GM19395 (cell line): Measurements from ENCODE around the gene COL13A1.

Source experiments
- ATAC-seq: cut with Tn5 transposase; IDR thresholded peaks from one replicate; pipeline ENCODE4 v1.9.1; 2021; ENCODE audit warnings: mild to moderate bottlenecking, moderate library complexity; ENCODE audit not compliant: unreplicated experiment

The COL13A1 gene

GRCh38 chr10:69960988-69961880, 159.5 kb downstream of the COL13A1 start:
- ATAC-seq, result no peak

GRCh38 chr10:69961881-69962745, 160.4 kb downstream of the COL13A1 start:
- no peak for ATAC-seq

GRCh38 chr10:69962746-69963135, 161.0 kb downstream of the COL13A1 start:
- no peak for ATAC-seq

- no peak for ATAC-seq
Observed at GRCh38 chr10:69963178-69963834, 161.6 kb downstream of the COL13A1 start.

GRCh38 chr10:69963835-69964710, 162.4 kb downstream of the COL13A1 start:
- no peak for ATAC-seq

- no peak for ATAC-seq
Observed at GRCh38 chr10:69965086-69965485, 163.4 kb downstream of the COL13A1 start.

GRCh38 chr10:69965919-69966662, 164.4 kb downstream of the COL13A1 start:
- no peak for ATAC-seq

GRCh38 chr10:69968830-69969229, 167.1 kb downstream of the COL13A1 start:
- ATAC-seq, result no peak

- no peak for ATAC-seq
Observed at GRCh38 chr10:69969977-69970376, 168.3 kb downstream of the COL13A1 start.

- no peak for ATAC-seq
Observed at GRCh38 chr10:69972981-69973397, 171.3 kb downstream of the COL13A1 start.

GRCh38 chr10:69973678-69974077, 172.0 kb downstream of the COL13A1 start:
- no peak for ATAC-seq

GRCh38 chr10:69974551-69975155, 172.9 kb downstream of the COL13A1 start:
- no peak for ATAC-seq

- no peak for ATAC-seq
Observed at GRCh38 chr10:69976795-69977546, 175.3 kb downstream of the COL13A1 start.

- ATAC-seq, result no peak
Observed at GRCh38 chr10:69979174-69979573, 177.5 kb downstream of the COL13A1 start.

- no peak for ATAC-seq
Observed at GRCh38 chr10:69980672-69981071, 179.0 kb downstream of the COL13A1 start.

- no peak for ATAC-seq
Observed at GRCh38 chr10:69988094-69988493, 186.4 kb downstream of the COL13A1 start.

- ATAC-seq, result no peak
Observed at GRCh38 chr10:69991151-69991550, 189.4 kb downstream of the COL13A1 start.

GRCh38 chr10:69994262-69994661, 192.6 kb downstream of the COL13A1 start:
- ATAC-seq, result no peak
